Neural cell (in vitro differentiated cells): Measurements from ENCODE around the gene RDH11.

Experiments used
- CTCF ChIP-seq: fragments of 450-650 bp; IDR thresholded peaks from 2 replicates; pipeline ENCODE4 v1.5.1; 2014; ENCODE audit warnings: antibody characterized with exemption, mild to moderate bottlenecking, moderate library complexity; ENCODE audit not compliant: poor library complexity, severe bottlenecking
- EZH2 ChIP-seq: fragments of 200-600, 300-800 bp; shearing (Covaris generic), sonication (generic); IDR thresholded peaks from 2 replicates; pipeline ENCODE4 v1.6.1; 2014; ENCODE audit warnings: antibody characterized with exemption, low read length, borderline replicate concordance, mild to moderate bottlenecking; ENCODE audit not compliant: insufficient read depth, poor library complexity, severe bottlenecking

GRCh38 chr14:67646131-67646530, 49.4 kb downstream of the RDH11 start:
- no peak for TF ChIP-seq CTCF
- no peak for TF ChIP-seq EZH2
